GM21390 (cell line): ENCODE measurements around the gene SFSWAP.
"Not testable (repeated sequence)": the region's sequence is repeated elsewhere in the genome, so short reads cannot be mapped to it uniquely, and the experiment has no call there.

Experiments
- ATAC-seq: cut with Tn5 transposase; IDR thresholded peaks from one replicate; pipeline ENCODE4 v1.9.1; 2021; ENCODE audit not compliant: unreplicated experiment

Gene SFSWAP

GRCh38 chr12:131806674-131807073 lies 95.8 kb downstream of the SFSWAP start:
- no peak for ATAC-seq

GRCh38 chr12:131808744-131809371 lies 98.0 kb downstream of the SFSWAP start:
- ATAC-seq: no peak

GRCh38 chr12:131809476-131810254 lies 98.8 kb downstream of the SFSWAP start:
- ATAC-seq: not testable (repeated sequence)

GRCh38 chr12:131810726-131811125 lies 99.8 kb downstream of the SFSWAP start:
- ATAC-seq: no peak

GRCh38 chr12:131815131-131815530 lies 104.2 kb downstream of the SFSWAP start:
- ATAC-seq: no peak

- no peak for ATAC-seq
Observed at GRCh38 chr12:131816495-131816894, 105.6 kb downstream of the SFSWAP start.

GRCh38 chr12:131817241-131817640 lies 106.4 kb downstream of the SFSWAP start:
- no peak for ATAC-seq

GRCh38 chr12:131818821-131819585 lies 108.1 kb downstream of the SFSWAP start:
- ATAC-seq: no peak

- ATAC-seq: no peak
Observed at GRCh38 chr12:131824450-131824849, 113.6 kb downstream of the SFSWAP start.

- no peak for ATAC-seq
Observed at GRCh38 chr12:131825146-131825892, 114.4 kb downstream of the SFSWAP start.

- no peak for ATAC-seq
Observed at GRCh38 chr12:131826097-131826928, 115.4 kb downstream of the SFSWAP start.

- no peak for ATAC-seq
Observed at GRCh38 chr12:131827961-131828534, 117.2 kb downstream of the SFSWAP start, which contains the start of gene MMP17. Gene MMP17, plus strand, starts transcription at chr12:131828393. Its CDS starts 102 bp downstream, at chr12:131828495.

GRCh38 chr12:131828671-131829355 lies 117.9 kb downstream of the SFSWAP start:
- no peak for ATAC-seq

GRCh38 chr12:131829356-131829747 lies 118.5 kb downstream of the SFSWAP start:
- ATAC-seq: no peak

GRCh38 chr12:131829791-131830334 lies 119.0 kb downstream of the SFSWAP start:
- ATAC-seq: no peak

- ATAC-seq: no peak
Observed at GRCh38 chr12:131830335-131830913, 119.5 kb downstream of the SFSWAP start.

- no peak for ATAC-seq
Observed at GRCh38 chr12:131830914-131831571, 120.2 kb downstream of the SFSWAP start.

- no peak for ATAC-seq
Observed at GRCh38 chr12:131831635-131832041, 120.7 kb downstream of the SFSWAP start.
